GM21515 (cell line): ENCODE measurements around the gene SMYD4.
"Not testable (repeated sequence)": the region's sequence is repeated elsewhere in the genome, so short reads cannot be mapped to it uniquely, and the experiment has no call there.

ENCODE experiments used
- ATAC-seq: cut with Tn5 transposase; IDR thresholded peaks from one replicate; pipeline ENCODE4 v1.9.1; 2021; ENCODE audit not compliant: unreplicated experiment

Gene SMYD4

GRCh38 chr17:1759529-1759928, 70.2 kb downstream of the SMYD4 start:
- ATAC-seq, result no peak

DNA sequence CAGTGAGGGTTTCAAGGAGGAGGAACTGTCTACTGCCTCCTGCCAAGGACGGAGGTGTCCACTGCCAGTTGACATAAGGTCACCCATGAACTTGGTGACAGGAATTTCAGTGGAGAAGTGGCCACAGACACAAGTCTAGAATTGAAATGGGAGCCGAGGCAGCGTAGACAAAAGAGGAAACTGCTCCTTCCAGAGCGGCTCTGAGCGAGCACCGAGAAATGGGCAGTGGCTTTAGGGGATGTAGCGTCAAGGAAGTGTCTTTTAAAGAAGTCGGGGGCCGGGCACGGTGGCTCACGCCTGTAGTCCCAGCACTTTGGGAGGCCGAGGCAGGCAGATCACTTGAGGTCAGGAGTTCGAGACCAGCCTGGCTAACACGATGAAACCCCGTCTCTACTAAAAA, 70.9 kb downstream of the SMYD4 start:
- no peak for ATAC-seq

DNA sequence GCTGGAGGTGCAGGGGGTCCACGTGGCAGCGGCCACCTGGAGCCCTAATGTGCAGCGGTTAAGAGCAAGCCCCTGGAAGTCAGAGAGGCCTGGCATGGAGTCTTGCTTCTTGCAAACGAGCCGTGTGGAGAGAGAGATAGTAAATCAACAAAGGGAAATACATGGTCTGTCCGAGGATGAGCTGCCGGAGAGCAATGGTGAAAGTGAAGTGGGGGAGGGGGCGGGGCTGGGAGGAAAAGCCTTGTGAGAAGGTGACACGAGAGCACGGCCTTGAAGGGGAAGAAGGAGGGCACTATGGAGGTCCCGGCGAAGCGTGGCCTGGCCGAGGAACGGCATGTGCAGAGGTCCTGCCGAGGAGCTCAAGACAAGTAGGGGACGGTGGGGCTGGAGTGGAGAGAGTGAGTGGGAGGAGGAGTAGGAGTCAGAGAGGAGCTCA, 73.9 kb downstream of the SMYD4 start:
- ATAC-seq, result no peak

GRCh38 chr17:1755252-1755826, 74.4 kb downstream of the SMYD4 start:
- ATAC-seq, result no peak

- no peak for ATAC-seq
Observed at GRCh38 chr17:1754430-1755112, 75.1 kb downstream of the SMYD4 start.

DNA sequence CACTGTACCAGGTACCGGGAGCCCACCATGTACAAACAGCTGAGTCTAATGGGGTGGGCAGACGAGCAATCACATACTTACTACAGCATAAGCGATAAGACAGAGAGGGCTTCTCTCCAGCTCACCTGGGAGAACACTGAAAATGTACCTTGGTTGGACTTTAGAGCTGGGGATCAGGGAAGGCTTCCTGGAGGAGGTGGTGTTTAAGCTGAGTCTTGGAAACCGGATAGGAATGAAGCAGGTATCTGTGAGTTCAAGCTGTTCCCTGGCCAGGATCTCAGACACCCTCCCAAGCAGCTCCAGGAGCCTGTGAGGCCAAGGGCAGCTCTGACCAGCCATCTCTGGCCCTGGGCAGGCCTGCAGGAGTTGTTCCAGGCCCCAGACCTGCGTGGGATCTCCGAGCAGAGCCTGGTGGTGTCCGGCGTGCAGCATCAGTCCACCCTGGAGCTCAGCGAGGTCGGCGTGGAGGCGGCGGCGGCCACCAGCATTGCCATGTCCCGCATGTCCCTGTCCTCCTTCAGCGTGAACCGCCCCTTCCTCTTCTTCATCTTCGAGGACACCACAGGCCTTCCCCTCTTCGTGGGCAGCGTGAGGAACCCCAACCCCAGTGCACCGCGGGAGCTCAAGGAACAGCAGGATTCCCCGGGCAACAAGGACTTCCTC, 75.8 kb downstream of the SMYD4 start:
- no peak for ATAC-seq

GRCh38 chr17:1752425-1753262, 77.1 kb downstream of the SMYD4 start:
- no peak for ATAC-seq

GRCh38 chr17:1750628-1751027, 79.1 kb downstream of the SMYD4 start:
- ATAC-seq, result no peak

DNA sequence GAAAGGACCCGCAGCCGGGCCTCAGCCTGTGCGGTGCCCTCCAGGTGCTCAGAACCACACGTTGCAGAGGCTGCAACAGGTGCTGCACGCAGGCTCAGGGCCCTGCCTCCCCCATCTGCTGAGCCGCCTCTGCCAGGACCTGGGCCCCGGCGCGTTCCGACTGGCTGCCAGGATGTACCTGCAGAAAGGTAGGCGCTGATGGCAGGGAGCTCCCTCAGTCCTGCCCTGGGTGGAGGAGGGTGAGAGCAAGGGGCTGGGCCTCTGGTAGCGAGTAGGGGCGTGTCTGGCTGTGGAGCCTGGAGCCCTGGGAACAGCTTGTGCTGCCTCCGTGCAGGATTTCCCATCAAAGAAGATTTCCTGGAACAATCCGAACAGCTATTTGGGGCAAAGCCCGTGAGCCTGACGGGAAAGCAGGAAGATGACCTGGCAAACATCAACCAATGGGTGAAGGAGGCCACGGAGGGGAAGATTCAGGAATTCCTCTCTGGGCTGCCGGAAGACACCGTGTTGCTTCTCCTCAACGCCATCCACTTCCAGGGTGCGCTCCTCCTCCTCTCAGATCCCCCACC, 82.6 kb downstream of the SMYD4 start:
- no peak for ATAC-seq

DNA sequence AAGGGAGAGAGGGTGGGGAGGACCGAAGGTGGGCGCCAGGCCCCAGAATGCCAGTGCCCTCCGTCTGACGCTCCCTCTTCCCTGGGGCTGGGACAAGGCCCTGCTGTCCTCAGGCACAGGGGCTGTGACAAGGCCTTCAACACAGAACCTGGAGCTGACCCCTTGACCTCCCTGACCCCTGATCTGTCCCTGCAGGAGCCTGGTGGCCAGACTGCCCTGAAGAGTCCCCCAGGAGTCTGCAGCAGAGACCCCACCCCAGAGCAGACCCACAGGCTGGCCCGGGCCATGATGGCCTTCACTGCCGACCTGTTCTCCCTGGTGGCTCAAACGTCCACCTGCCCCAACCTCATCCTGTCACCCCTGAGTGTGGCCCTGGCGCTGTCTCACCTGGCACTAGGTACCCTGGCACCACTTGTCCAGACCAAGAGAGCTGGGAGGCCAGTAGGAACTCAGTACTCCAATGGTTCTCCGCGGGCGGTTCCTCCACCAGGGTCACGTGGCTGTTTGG, 84.1 kb downstream of the SMYD4 start:
- ATAC-seq, result no peak

- ATAC-seq, result no peak
Observed at GRCh38 chr17:1744551-1745512, 84.9 kb downstream of the SMYD4 start.

GRCh38 chr17:1743088-1743439, 86.6 kb downstream of the SMYD4 start:
- ATAC-seq, result no peak

DNA sequence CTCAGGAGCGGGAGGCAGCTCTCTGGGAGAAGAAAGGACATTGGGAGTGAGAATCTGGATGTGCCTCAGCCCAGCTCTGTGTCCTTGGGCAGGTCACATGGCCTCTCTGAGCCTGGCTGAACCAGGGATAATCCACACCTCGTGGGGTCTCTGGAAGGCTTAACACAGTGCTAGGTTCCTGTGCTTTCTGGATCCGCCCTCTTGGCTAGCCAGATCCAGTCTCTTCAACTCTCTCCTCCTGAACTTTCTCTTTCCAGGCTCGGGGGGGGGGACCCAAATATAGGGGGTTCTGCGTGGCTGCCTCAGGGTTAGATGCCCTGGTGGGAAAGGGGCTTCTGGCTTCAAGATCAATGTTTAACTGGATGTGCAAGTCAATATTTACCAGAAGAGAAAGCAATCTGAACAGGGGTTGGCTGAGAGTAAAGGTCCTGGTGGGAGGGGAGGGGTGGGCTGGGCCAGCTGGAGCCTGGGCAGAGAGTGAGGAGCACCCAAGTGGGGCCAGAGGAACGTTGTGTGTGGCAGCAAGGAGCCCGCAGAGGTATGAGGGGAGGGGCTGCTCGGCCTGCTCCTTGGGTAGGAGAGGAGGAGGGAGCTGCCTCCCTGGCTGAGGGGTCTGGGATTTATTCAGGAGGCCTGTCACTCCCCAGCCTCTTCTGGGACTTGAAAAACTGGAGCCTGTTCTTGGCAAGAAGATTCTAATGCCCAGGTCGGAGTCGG, 87.2 kb downstream of the SMYD4 start, which contains the start of gene SERPINF2:
TSS of gene SERPINF2 (plus strand) at position 501 of the 717 bp plus-strand sequence. CDS start 2,125 bp downstream, outside the sequence.
- no peak for ATAC-seq

DNA sequence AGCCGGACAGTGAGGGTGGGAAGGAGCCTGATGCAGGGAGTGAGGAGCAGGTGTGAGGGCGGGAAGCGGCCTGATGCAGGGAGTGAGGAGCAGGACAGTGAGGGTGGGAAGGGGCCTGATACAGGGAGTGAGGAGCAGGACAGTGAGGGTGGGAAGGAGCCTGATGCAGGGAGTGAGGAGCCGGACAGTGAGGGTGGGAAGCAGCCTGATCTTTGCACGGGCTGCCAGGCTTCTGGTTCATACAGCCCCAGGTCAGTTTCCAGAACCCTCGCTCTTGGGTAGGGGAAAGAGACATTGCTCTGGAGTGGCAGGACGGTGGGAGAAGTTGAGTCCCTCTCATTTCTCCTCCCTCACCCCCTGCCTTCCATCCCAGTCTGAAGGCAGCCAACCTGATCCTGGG, 87.8 kb downstream of the SMYD4 start:
- ATAC-seq, result not testable (repeated sequence)

DNA sequence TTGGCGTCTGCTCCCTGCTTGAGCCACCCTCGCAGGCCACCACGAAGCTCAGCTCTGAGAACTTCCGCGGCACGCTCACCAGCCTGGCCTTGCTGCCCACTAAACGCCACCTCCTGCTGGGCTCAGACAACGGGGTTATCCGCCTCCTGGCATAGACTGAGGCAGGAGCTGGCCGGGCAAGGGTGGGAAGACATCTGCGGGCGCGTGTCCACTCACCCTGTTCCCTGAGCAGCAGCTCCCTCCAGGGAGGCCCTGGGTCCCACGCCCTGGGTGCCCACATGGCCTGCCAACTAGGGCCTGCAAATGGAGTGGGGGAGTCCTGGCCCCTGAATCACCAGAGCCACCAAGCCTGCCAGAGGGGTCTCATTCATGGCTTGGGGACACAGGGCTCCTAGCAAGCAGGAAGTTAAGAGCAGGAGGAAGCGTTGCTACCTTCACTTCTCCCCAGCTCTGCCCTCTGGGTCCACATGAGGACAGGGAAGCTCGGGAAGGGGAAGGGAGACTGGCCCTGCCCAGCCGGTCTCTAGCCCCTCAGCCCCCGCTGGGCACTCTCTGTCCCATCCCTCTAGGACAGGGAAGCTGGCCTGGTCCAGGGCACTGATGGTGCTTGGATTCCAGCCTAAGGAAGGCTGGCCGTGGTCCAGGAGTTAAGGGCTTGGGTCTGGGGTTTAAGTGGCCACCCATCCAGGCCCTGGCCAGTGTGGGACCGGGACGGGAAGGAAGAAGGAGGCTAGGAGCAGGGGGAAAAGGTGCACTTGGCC, 92.0 kb downstream of the SMYD4 start:
- no peak for ATAC-seq

- ATAC-seq, result no peak
Observed at GRCh38 chr17:1736348-1737281, 93.1 kb downstream of the SMYD4 start.

DNA sequence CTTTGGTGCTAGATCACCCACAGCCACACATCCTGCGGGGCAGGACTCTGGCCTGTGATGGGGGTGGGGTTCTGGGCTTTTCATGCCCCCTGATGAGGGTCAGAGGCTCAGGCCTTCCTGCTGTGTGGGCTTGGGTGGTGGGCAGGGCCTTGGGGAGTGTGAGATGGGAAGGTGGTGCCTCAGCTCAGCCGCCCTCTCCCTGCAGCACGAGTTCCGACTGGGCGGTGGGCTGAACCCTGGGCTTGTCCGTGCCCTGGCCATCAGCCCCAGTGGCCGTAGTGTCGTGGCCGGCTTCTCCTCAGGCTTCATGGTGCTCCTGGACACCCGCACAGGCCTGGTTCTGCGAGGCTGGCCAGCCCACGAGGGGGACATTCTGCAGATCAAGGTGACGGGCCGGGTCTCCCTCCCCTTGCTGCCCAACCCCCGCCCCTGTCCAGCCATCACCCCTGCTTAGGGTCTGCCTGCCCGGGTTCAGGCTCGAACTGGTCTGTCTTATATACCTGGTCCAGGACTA, 93.8 kb downstream of the SMYD4 start:
- ATAC-seq, result no peak
